Neuronal stem cell (in vitro differentiated cells): Measurements from ENCODE around the gene CTNND2.

ENCODE experiments used
- DNase-seq: peaks from one replicate; pipeline ENCODE4 v3.0.0-alpha.2; 2013; ENCODE audit warnings: low spot score
- H2AFZ ChIP-seq: one replicate; pipeline ENCODE4 v1.6.1; 2013; ENCODE audit warnings: mild to moderate bottlenecking, low read length, inconsistent platforms
- H2AK5ac ChIP-seq: 2 replicates; pipeline ENCODE4 v1.6.1; 2013; ENCODE audit warnings: low read depth, mild to moderate bottlenecking, inconsistent platforms, low read length, moderate library complexity, mixed read lengths
- H2BK120ac ChIP-seq: 2 replicates; pipeline ENCODE4 v1.6.1; 2013; ENCODE audit warnings: low read depth, mild to moderate bottlenecking, inconsistent platforms, low read length, moderate library complexity, mixed read lengths
- H2BK12ac ChIP-seq: one replicate; pipeline ENCODE4 v1.6.1; 2013; ENCODE audit warnings: low read length, inconsistent platforms
- H2BK15ac ChIP-seq: 2 replicates; pipeline ENCODE4 v1.6.1; 2013; ENCODE audit warnings: mild to moderate bottlenecking, low read length, inconsistent platforms, mixed read lengths
- H2BK5ac ChIP-seq: one replicate; pipeline ENCODE4 v1.6.1; 2013; ENCODE audit warnings: inconsistent platforms, mild to moderate bottlenecking, low read length, moderate library complexity
- H3K14ac ChIP-seq: one replicate; pipeline ENCODE4 v1.6.1; 2013; ENCODE audit warnings: low read length, inconsistent platforms
- H3K18ac ChIP-seq: 2 replicates; pipeline ENCODE4 v1.6.1; 2013; ENCODE audit warnings: low read length, inconsistent platforms
- H3K23ac ChIP-seq: 2 replicates; pipeline ENCODE4 v1.6.1; 2013; ENCODE audit warnings: low read depth, mild to moderate bottlenecking, mixed read lengths, low read length, inconsistent platforms; ENCODE audit not compliant: poor library complexity
- H3K27ac ChIP-seq: replicated peaks from 3 replicates; pipeline ENCODE4 v1.5.1; 2013; ENCODE audit warnings: low read length, inconsistent platforms
- H3K27me3 ChIP-seq, 3 experiments: 2 replicates each; pipeline ENCODE4 v1.6.1; 2013; ENCODE audit warnings: low read length in 3 of 3, mild to moderate bottlenecking in 2 of 3, inconsistent platforms in 1 of 3, low read depth in 1 of 3, mixed read lengths in 1 of 3, moderate library complexity in 1 of 3; ENCODE audit not compliant: control insufficient read depth in 3 of 3, insufficient read depth in 3 of 3
- H3K36me3 ChIP-seq, 2 donors: replicated peaks in 1 of 2; 2 replicates each; pipeline ENCODE4 v1.6.1; 2013; ENCODE audit warnings: low read length in 2 of 2; ENCODE audit not compliant: control insufficient read depth in 2 of 2, insufficient read depth in 2 of 2
- H3K4ac ChIP-seq: 2 replicates; pipeline ENCODE4 v1.6.1; 2013; ENCODE audit warnings: inconsistent platforms, mild to moderate bottlenecking, low read length, moderate library complexity
- H3K4me1 ChIP-seq, 2 donors: 1 replicate in 1 of 2; 2 replicates in 1 of 2; pipeline ENCODE4 v1.6.1; 2013; ENCODE audit warnings: low read length in 2 of 2, low read depth in 1 of 2; ENCODE audit not compliant: control insufficient read depth in 2 of 2, insufficient read depth in 1 of 2
- H3K4me2 ChIP-seq: one replicate; pipeline ENCODE4 v1.6.1; 2013; ENCODE audit warnings: mild to moderate bottlenecking, low read length, inconsistent platforms; ENCODE audit not compliant: insufficient read depth, poor library complexity, severe bottlenecking
- H3K4me3 ChIP-seq, 2 donors: 2 replicates each; pipeline ENCODE4 v1.5.1; 2013; ENCODE audit warnings: low read length in 2 of 2, mild to moderate bottlenecking in 2 of 2, inconsistent platforms in 1 of 2, moderate library complexity in 1 of 2
- H3K79me1 ChIP-seq: one replicate; pipeline ENCODE4 v1.6.1; 2013; ENCODE audit warnings: low read depth, mild to moderate bottlenecking, inconsistent platforms, low read length, moderate library complexity
- H3K9ac ChIP-seq: one replicate; pipeline ENCODE4 v1.6.1; 2013; ENCODE audit warnings: mild to moderate bottlenecking, low read depth, low read length, inconsistent platforms; ENCODE audit not compliant: poor library complexity
- H3K9me3 ChIP-seq, 2 donors: replicated peaks in 1 of 2; 2 replicates each; pipeline versions ENCODE3 to v1.6.1; 2013; ENCODE audit warnings: low read length in 2 of 2, mild to moderate bottlenecking in 2 of 2, inconsistent platforms in 1 of 2, low read depth in 1 of 2, mixed read lengths in 1 of 2, moderate library complexity in 1 of 2; ENCODE audit not compliant: control insufficient read depth in 2 of 2, insufficient read depth in 1 of 2
- H4K8ac ChIP-seq: one replicate; pipeline ENCODE4 v1.6.1; 2013; ENCODE audit warnings: low read depth, mild to moderate bottlenecking, inconsistent platforms, low read length, moderate library complexity
- H4K91ac ChIP-seq: one replicate; pipeline ENCODE4 v1.6.1; 2013; ENCODE audit warnings: low read length, low read depth, mild to moderate bottlenecking, inconsistent platforms; ENCODE audit not compliant: poor library complexity
- WGBS, 2 donors: extraction: QIAGEN DNeasy Blood & Tissue Kit; methylation state at CpG; one replicate each; pipeline ENCODE4 v1.1.7; 2013; ENCODE audit warnings: missing lambda C conversion rate in 2 of 2, mixed read lengths in 1 of 2; ENCODE audit not compliant: insufficient read length in 2 of 2, insufficient replicate concordance in 1 of 2; ENCODE audit errors: extremely low coverage in 2 of 2; 5-methylcytosine and 5-hydroxymethylcytosine counted together

CTNND2 gene

DNA sequence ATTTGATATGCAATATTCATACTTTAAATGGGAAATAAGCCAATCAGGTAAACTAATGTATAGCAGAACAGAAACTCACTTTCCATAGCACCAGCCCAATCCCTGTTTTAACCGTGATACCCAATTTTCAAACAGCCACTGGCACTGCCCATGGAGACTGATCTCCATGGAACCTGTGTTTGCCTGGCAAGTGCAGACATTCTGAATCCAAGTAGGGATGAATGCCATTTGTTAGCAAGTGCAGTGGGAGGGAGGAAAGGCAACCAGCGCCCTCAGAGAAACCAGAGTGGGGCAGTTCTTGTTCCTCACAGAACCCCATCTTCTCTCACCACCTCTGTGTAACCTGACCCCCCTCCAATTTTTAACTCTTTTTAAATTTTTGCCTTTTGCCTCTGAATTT lies 229.1 kb downstream of the CTNND2 start:
- Histone ChIP-seq H3K4ac (no peak overlapping the region), H3K4me2 (no peak overlapping the region), H3K4me3 (no peak overlapping the region), H3K18ac (no peak overlapping the region), H2AK5ac (no peak overlapping the region), H2BK120ac (no peak overlapping the region), H3K14ac (no peak overlapping the region), H3K9ac (no peak overlapping the region), H3K36me3 (no peaks in the 10 kb centered on the region), H4K8ac (no peak overlapping the region), H4K91ac (no peak overlapping the region), H3K27me3 (no peaks in the 10 kb centered on the region), H3K9me3 (no peaks in the 10 kb centered on the region), H3K27ac (no peak overlapping the region), H2BK5ac (no peak overlapping the region), H2AFZ (no peak overlapping the region), H2BK12ac (no peak overlapping the region), H3K23ac (no peak overlapping the region), H3K79me1 (no peaks in the 10 kb centered on the region), H3K4me1 (peaks cover 0 to 4% of the 10 kb centered on the region in 2 donors), H2BK15ac (no peak overlapping the region)
- DNase-seq, result no peak
- no CpG with 5 or more reads among the region's 2 CpGs for WGBS, 2 donors

DNA sequence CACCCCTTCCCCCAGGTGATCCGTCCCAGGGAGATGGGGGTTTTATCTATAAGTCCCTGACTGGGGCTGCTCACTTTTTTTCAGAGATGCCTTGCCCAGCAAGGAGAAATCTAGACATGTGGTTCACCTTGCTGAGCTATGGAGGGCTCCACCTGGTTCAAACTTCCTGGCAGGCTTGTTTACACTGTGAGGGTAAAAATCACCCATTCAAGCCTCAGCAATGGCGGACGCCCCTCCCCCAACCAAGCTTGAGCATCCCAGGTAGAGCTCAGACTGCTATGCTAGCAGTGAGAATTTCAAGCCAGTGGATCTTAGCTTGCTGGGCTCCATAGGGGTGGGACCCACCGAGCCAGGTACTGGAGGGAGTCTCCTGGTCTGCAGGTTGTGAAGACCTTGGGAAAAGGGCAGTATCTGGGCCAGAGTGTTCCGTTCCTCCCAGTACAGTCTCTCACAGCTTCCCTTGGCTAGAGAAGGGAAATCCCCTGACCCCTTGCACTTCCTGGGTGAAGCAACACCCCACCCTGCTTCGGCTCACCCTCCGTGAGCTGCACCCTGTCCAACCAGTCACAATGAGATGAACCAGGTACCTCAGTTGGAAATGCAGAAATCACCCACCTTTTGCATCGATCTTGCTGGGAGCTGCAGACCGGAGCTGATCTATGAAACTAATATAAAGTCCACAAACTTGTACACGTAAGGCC lies 231.7 kb downstream of the CTNND2 start:
- Histone ChIP-seq H4K8ac (no peak overlapping the region), H3K18ac (no peak overlapping the region), H3K23ac (no peak overlapping the region), H3K4me2 (no peak overlapping the region), H3K36me3 (no peaks in the 10 kb centered on the region), H2BK5ac (no peak overlapping the region), H4K91ac (no peak overlapping the region), H3K79me1 (no peaks in the 10 kb centered on the region), H2BK120ac (no peak overlapping the region), H3K9me3 (no peaks in the 10 kb centered on the region), H3K27me3 (no peaks in the 10 kb centered on the region), H3K4me3 (no peak overlapping the region), H2BK12ac (no peak overlapping the region), H2BK15ac (no peak overlapping the region), H2AFZ (no peak overlapping the region), H3K27ac (no peak overlapping the region), H3K4me1 (no peaks in the 10 kb centered on the region), H3K9ac (no peak overlapping the region), H2AK5ac (no peak overlapping the region), H3K4ac (no peak overlapping the region), H3K14ac (no peak overlapping the region)
- no CpG with 5 or more reads among the region's 10 CpGs for WGBS, 2 donors
- no peak for DNase-seq

DNA sequence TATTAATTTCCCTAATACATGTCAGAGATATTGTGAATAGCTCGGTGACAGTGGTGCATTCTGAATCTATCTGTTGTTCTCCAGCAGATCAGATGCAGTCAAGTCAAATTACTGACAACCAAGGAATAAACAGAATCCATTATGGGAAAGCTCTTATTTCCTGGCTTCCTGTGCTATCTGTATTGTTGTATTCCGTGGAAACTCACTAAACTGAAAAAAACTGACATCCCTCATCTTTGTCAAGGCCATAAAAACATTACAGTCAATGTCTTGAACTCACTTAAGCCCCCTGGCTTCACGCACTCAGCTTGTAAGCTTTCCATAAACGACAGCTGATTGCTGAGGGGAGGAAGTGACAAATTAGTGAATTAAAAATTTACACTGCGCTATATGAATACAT lies 245.9 kb downstream of the CTNND2 start:
- WGBS, 2 donors, result no CpG with 5 or more reads among the region's 5 CpGs
- no peak overlapping the region for H3K4me3 ChIP-seq

DNA sequence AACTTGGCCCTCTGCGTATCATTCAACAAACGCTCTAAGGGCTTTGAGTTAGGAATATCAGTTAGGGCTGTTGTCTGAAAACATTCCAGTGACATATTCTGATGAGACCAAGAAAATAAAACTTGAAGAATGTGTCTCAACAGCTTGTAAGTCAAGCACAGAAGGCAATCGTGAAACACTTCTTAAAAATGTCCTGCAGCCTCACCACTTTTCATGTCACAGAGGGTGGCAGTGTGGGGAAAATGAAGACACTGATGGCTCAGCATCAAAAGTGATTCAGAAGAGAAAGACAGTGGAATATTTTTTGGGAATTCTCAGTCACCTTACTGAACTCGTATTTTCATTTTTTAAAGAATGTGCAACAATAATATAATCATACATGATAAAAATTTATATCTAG lies 247.3 kb downstream of the CTNND2 start:
- Histone ChIP-seq H3K27me3 (no peaks in the 10 kb centered on the region), H3K79me1 (no peaks in the 10 kb centered on the region), H4K8ac (no peak overlapping the region), H3K36me3 (no peaks in the 10 kb centered on the region), H3K27ac (no peak overlapping the region), H4K91ac (no peak overlapping the region), H2BK120ac (no peak overlapping the region), H3K14ac (no peak overlapping the region), H3K4me3 (no peak overlapping the region), H3K18ac (no peak overlapping the region), H3K9ac (no peak overlapping the region), H2AFZ (no peak overlapping the region), H3K4me1 (no peaks in the 10 kb centered on the region), H2AK5ac (no peak overlapping the region), H3K4me2 (no peak overlapping the region), H3K9me3 (no peaks in the 10 kb centered on the region), H2BK15ac (no peak overlapping the region), H3K4ac (no peak overlapping the region), H2BK12ac (no peak overlapping the region), H3K23ac (no peak overlapping the region), H2BK5ac (no peak overlapping the region)
- WGBS, 2 donors, result no CpG with 5 or more reads among the region's 4 CpGs
- DNase-seq, result no peak

More for the DNA sequence above, 245.9 kb downstream of the CTNND2 start:
- Histone ChIP-seq H3K9ac (no peak overlapping the region), H2BK120ac (no peak overlapping the region), H3K14ac (no peak overlapping the region), H2BK12ac (no peak overlapping the region), H2AK5ac (no peak overlapping the region), H4K91ac (no peak overlapping the region), H3K9me3 (no peaks in the 10 kb centered on the region), H3K4me2 (no peak overlapping the region), H2BK5ac (no peak overlapping the region), H2BK15ac (no peak overlapping the region), H3K79me1 (no peaks in the 10 kb centered on the region), H3K4ac (no peak overlapping the region), H3K23ac (no peak overlapping the region), H3K36me3 (no peaks in the 10 kb centered on the region), H2AFZ (no peak overlapping the region), H3K27me3 (no peaks in the 10 kb centered on the region), H3K4me1 (no peaks in the 10 kb centered on the region), H3K27ac (no peak overlapping the region), H4K8ac (no peak overlapping the region), H3K18ac (no peak overlapping the region)
- DNase-seq, result no peak
